Right renal cortex interstitium (tissue), 3 donors: ENCODE data around the gene ART4. TPM values are rescaled to one million over a fixed set of nuclear protein-coding genes. Genes with fewer than 3 reads are reported as not detected.
A peak's percentile ranks its signal among the peaks of the same experiment; 100 is the strongest.

Experiments used
- DNase-seq, 3 donors: peaks; one replicate each; pipeline ENCODE4 v3.0.0-alpha.2; 2013; ENCODE audit warnings: low read depth in 3 of 3, low spot score in 2 of 3
- polyA plus RNA-seq, 3 donors: library from polyadenylated mRNA; unstranded; fragments of 120-200 nt; gene quantifications; one replicate each; pipeline ENCODE4 v1.2.1, GENCODE V29; 2013; ENCODE audit not compliant: insufficient read length in 3 of 3

The ART4 gene
- polyA plus RNA-seq, 3 donors: 0.07 to 0.32 (median 0.10) TPM

DNA sequence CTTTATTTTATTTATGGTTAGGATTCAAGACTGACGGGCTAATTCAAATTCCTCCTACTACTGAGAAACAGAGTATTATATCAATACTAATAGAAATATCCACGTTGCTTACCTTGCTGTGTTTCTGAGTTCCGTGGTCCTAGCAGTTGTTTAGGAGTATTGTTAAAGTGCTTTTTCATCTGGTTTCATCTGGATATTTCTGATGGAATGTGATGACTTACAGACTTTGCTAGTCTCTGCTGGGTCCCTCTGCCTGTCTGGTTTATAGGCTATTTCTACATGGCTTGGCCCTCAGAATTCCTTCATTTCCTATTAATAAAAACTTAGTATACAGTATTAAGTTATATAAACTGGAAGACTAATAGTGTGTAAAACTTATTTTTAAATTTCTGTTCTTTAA lies 29.3 kb downstream of the ART4 start, which contains the start of gene SMCO3:
Gene SMCO3 (minus strand): TSS at position 169 of the 400 bp plus-strand sequence. CDS start 7,502 bp downstream, outside the sequence.
- DNase-seq: no peak

DNA sequence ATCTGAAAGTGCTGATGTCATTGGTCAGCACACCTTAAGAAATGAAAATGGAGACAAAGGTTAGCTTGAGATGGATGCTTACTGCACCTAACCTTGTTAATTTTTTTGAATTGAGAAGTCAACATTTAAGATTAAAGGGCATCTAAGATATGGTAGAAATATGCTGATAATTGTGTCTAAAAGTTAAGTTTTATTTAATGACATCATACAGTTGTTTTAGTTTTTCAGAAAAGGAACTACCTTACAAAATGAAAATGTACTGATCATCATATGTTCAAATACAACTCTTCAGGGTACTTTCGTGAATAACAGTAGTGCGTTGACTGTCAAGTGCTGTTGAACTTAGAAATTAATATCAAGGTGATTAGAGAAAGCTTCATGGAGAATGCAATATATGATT lies 31.8 kb downstream of the ART4 start:
- no peak for DNase-seq

DNA sequence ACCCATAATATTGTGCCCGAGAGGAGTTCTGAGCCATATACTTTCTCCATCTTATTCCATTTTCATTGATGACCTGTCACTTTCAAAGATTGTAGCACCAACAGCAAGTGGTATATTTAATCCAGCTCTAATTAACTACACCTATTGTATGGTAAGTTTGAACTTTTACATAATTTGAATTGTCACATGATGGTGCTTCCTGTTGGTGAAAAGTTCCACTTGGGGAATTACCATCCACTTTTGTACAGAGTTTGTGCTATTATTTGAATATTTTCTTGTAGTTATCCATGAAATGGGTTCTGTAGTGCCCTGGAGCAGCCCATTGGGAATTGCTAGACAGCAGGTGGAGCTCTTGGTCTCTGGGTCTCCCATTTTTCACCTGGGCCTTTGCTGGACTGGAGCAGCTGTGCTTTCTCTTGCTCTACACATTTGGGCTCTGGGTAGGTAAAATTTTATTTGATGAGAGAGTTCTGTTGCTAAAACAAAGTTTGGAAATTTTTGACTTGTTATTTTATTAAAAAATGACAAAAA lies 32.3 kb downstream of the ART4 start:
- DNase-seq: no peak

DNA sequence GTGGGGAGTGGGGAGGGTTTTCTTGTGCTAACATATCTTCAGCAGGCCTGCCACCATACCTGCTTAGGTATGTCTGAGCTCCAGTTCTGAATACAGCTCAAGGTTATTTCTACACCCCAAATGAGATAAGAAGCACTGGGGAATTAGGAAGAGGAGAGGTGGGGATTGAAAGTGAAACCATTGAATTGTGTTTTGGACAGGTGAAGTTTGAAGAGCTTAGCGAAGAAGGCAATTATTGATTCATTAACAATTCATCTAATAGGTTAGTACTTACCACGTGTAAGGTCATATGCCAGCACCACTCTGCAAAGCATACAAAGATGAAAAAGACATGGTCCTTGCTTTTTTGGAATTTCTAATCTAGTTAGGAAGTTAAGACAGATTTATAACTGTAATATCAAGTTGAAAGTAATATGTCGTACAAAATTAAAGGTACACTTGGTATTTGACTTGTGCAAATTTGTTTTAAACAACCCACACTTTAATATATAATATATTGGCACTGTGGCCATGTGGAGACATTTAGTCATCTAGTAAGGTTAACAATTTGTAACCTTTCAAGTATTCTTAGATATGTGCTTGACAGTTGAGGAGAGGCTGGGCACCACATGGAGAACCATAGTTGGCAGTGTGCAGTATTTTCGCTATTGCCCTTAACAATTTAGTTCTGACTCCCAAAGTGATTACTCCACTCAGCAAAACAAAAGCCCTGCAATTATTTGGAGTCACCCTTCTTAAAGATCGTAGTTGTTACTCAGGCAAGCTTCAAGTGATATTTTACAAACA lies 33.0 kb downstream of the ART4 start:
- no peak for DNase-seq

DNA sequence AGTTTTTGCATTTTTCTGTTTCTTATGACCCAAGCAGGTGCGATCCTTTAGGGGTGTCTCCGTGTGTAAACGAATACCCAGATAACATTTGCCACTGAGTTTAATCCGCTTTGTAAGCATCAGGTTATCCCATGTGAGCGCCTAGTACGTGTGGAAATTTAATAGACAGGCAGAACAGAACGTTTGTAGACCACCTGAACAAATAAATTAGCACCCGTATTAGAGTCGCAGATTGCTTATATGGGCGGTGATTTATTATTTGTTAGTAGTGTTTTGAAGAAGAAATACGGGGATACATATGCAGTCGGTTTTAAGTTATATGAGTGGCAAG lies 39.5 kb downstream of the ART4 start:
- peak in 1 of 3 donors; percentile 12 for DNase-seq

DNA sequence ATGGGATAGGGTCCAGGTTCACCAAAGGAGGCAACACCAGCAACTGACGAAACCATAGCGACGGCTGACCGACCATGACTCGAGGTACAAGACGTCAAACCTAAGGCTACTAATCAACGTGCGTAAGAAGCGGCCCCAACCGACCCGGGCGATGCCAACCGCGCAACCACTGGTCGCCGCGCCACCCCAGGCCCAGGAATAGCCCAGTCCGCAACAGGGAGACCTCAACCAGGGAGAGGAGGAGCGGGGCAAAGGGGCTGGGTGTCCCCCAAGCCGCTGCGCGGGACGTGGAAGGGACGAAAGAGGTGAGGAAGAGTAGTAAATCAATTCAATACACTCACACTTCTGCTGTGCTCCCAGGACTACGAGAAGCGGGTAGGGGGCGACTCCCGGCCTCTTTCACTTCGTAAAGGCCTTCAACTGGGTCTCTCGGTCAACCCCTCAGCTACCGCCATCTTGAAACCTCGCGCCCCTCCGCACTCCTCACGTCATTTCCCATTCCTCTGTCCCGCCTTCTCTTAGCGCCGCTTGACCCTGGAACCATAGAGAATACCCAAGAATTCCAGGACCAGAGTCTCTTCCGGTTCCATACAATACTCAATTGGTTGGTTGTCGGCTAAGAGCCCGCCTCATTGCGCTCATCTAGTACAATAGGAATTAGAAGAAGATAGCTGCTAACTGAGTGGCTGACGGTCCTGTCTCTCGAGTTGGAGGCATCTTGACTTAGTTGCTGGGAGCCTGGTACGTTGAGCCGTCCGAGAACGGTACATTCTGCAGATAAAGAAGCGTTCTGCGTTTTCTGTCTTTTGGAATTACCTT lies 40.1 kb downstream of the ART4 start, which contains the start of the genes C12orf60 and WBP11:
Gene C12orf60 (plus strand): TSS at position 660 of the 819 bp plus-strand sequence. CDS start 19,266 bp downstream, outside the sequence.
Gene WBP11 (minus strand): TSS at position 468 of the 819 bp plus-strand sequence. CDS start 2,095 bp downstream, outside the sequence.
- DNase-seq: peak; percentile 97 to 98 (median 97)

DNA sequence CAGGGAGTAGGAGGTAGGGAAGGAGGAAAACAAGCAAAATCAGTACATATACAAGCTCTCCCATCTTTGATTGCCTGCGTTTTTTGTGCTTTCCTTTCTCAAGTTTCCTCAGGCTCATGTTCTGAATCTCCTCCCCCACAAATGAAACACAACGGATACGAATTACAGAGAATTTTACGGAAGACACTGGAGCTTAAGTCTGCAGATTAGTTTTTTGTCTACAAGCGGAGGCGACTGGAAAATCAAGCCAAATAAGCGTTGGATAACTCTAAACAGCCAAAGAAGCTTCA lies 40.7 kb downstream of the ART4 start:
- peak in 2 of 3 donors; percentile 52 to 61 for DNase-seq

DNA sequence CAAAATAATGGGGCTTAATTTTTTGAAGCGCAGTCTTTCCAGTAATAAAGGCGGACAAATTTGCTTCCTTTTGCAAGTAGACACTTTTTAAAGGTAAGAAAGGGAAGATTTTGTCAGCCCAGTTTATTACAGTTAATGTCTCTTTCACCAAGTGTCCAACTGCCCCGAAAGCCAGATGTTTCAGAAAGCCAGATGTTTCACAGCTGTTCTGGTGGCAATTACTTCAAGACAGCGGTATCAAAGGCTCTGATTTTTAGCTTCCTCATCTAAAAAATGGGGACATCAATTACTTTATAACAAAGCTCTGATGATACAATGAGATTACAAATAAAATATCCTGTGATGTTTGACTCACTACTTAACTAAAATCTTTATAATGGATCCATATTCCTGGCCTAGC lies 41.1 kb downstream of the ART4 start:
- peak in 1 of 3 donors; percentile 10 for DNase-seq

DNA sequence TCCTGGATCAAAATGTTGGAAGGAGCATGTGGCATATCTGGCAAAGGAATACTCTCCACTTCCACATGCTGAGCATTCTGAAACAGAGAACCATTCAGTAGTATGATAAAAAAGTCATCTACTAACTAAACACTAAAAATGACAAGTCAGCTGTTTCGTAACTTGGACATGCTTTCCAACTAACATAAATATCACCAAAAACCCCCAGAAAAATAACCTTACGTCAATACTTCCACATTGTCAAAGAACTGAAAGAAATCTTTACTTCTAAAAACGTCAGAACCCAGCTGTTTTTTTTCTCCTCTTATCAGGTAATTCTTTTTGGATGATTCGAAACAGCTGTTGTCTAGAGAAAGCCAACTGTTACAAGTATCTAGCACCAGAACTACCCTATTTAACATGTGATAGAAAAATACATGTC lies 48.3 kb downstream of the ART4 start:
- DNase-seq: no peak

DNA sequence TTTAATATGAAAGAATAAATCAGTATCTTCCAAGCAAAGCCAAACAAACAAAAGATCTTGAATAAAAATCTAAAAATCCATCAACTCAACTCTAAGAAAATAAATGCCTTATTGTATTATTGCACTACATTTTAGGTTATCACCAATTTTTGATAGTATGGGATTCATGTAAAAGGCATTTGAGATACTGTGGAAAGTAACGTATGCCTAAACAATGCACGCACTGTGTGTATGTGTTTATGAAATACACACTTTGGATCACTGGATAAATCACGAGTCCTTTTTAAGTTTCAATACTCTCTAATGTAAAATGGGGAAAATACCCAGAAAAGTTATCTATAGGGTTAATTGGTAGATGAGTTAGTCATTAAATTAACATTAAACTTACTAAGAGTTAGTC lies 57.8 kb downstream of the ART4 start:
- no peak for DNase-seq

DNA sequence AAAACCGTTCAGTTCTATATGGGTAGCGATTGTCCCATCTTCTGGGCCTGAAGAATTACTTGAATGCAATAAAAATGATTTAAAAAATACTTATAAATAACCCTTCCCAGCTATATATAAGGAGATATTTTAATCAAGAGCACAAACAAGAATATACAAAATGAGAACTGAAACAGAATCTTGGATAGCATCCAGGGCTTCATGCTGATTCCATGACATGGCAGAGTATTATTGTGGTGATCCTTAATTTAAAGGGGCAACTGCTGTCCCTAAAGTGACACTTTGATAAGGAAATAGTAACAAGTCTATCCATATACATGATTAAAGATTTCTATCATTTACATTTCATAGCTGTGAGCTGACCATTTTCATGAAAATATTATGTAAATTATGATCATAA lies 58.9 kb downstream of the ART4 start:
- no peak for DNase-seq

DNA sequence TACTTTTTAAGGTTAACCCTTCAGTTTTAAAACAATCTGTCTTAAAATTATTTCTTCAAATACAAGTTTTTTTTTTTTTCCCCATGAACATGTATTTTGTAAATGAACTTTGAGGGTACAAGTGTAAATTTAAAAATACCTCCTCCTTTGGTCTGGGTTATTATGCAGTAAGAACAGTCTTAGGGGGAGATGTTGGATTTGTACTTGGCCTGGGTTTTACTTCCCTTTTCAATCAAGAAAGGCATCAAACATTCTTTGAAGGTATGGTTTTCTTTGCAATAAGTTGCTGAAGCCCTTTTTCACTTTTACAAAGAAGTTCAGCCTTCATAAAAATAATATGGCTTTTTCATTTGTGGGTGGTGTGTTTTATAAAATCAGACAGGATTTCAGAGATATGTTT lies 60.6 kb downstream of the ART4 start:
- no peak for DNase-seq

DNA sequence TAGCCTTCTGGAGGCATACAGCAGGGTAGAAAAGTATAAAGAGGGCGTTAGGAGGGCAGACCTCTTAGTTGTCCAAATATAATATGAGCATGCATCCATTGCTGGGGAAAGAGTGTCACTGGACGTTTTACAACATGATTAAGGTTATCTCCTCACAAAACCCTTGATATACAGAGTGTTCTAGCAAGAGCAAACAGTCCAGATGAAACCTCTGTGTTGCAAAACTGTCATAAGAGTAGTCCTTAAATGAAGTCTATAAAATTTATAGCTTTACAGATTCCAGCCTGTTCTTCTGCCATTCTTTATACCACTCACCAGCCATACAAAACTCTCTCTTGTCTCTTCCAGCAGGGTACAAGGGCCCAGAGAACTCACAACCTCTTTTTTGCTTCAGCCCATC lies 61.8 kb downstream of the ART4 start:
- DNase-seq: no peak

DNA sequence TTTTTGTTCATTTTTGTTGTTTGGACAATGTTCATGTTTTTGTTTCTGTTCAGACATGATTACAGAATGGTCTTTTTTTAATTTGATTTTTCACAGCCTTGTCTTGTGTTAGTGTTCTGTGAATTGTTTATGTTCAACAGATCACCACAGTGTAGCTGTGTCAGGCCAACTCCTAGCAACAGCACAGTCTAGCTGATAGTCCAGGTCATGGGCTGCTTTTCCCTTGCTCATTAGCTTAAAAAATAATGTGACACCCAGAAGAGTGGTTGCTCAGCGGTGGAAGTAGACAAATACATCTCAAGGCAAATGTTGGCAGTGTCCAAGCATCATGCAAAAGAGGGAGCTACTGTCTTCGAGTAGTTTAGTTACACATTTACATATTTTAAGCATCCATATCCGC lies 62.5 kb downstream of the ART4 start:
- DNase-seq: no peak

DNA sequence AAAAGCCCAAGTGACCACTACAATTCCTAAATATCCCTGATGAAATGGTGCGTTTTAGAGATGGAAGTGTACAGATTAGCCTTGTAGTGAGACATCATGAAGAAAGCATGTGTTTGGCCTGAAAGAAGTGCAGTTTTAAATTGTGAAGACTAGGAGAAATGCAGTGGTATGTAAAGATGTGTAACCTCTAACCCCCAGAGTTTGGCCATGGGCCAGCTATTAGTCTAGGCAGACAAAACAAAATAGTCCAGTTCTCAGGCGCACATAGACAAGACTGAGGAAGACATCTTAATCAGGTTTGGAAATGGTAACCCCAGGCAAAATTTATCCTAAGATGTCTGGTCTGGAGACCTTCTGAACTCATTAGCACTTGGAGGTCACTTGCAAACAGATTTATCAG lies 63.5 kb downstream of the ART4 start:
- no peak for DNase-seq

DNA sequence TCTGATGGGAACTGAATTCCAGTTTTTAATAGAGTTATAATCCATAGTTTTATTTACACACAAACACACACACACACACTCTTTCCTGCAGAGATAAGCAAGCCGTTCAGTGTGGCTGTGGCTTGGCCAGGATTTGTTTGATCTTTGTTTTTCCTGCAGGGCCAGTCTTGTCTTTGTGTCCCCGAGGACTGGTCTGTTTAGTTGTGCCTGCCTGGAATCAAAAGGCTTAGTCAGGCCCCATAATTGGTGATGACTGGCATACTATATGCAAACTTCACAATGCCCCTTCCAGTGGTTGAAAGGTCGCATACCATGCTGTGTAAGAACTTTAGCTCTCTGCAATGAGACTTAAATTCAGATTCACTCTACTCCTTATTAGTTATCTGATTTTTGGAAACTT lies 66.1 kb downstream of the ART4 start:
- DNase-seq: no peak

DNA sequence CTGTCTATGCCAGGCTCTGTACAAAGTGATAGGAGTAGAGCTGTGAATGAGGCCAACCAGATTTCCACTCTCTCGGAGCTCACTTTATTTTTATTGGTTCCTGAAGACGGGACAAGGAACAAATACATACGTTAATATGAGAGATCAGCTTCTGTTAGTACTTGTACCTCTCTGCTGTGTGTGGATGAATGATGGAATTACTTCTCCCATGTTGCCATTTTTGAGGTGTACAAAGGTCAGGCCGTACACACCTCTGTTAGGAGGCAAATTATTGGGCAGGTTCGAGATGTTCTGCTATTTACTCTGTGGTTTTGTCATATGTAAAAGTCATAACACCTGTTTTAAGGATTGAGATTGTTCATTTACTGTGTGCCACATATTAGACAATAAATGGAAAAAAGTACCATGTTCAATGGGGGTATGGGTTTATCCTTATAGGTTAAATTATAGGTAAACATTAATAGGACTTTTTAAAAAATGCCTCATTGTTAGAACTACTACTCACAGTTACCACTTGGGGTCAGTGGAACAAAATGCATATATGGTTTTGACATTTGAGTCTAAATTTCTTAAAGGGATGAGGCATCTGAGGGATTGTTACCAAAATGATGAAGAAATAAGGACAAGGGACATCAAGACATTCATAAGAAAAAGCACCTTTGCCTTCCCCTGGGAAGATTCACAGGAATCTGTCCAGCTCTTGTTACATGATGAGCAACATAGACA lies 66.9 kb downstream of the ART4 start:
- no peak for DNase-seq

DNA sequence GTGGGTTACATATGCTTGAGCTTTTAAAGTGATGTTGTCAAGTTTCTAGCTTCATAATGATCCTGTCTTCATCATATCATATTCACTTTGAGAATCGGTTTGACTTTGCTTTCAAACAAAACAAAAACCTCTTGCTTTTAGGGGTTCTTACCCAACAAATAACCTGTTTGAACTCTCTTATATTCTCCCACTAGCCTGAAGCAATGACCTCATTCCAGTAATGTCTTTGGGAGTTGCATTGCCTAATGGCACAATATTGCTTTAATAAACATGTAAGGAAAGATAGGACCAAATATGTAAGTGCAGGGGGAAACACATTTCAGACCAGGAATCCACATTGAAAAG lies 67.7 kb downstream of the ART4 start:
- DNase-seq: no peak
